ENCODE data around the gene THSD7B. TPM values are rescaled to one million over a fixed set of nuclear protein-coding genes. Genes with fewer than 3 reads are reported as not detected.

The THSD7B gene
- total and polyA plus RNA-seq, 7 donors = 0.03 to 0.67 (median 0.13) TPM; not detected in 1

- Histone ChIP-seq H3K36me3 (ENCODE audit: insufficient read depth in 1 of 2, low read depth in 1 of 2) (no peaks in the 10 kb centered on the region), H3K4me1 (no peaks in the 10 kb centered on the region), H3K27ac (no peak overlapping the region), H3K27me3 (ENCODE audit: insufficient read depth in 3 of 3, low read length in 2 of 3) (no peaks in the 10 kb centered on the region), H3K9me3 (no peaks in the 10 kb centered on the region), H3K4me3 (no peak overlapping the region)
- WGBS, 3 donors = 58 to 61% (median 60%) methylated on average over 5 of the region's 5 CpGs
- no peak for ATAC-seq
- TF ChIP-seq CTCF (IDR thresholded peaks at IDR 0.05) = no peak
- intact Hi-C loops (cut with DNase I) = no loop called here
- no peak for DNase-seq
These were observed 152.1 kb downstream of the THSD7B start for GRCh38 chr2:136917411-136917881.

GRCh38 chr2:136919682-136920081, 154.3 kb downstream of the THSD7B start:
- H3K4me3 ChIP-seq = no peak overlapping the region
- 87 to 100% (median 97%) methylated on average over 4 of the region's 4 CpGs for WGBS, 3 donors
- ATAC-seq (no peak), DNase-seq (no peak)
- no peaks in the 10 kb centered on the region for H3K36me3 ChIP-seq (ENCODE audit: insufficient read depth in 1 of 2, low read depth in 1 of 2)
- no peak for TF ChIP-seq CTCF (IDR thresholded peaks at IDR 0.05)
- H3K27me3 ChIP-seq (ENCODE audit: insufficient read depth in 3 of 3, low read length in 2 of 3) = no peaks in the 10 kb centered on the region
- intact Hi-C loops (cut with DNase I) = no loop called here
- H3K9me3 ChIP-seq = no peaks in the 10 kb centered on the region
- no peaks in the 10 kb centered on the region for H3K4me1 ChIP-seq
- no peak overlapping the region for H3K27ac ChIP-seq

GRCh38 chr2:136920652-136921333, 155.4 kb downstream of the THSD7B start:
- Histone ChIP-seq H3K4me3 (no peak overlapping the region), H3K9me3 (no peaks in the 10 kb centered on the region), H3K27ac (no peak overlapping the region), H3K36me3 (ENCODE audit: insufficient read depth in 1 of 2, low read depth in 1 of 2) (no peaks in the 10 kb centered on the region), H3K27me3 (ENCODE audit: insufficient read depth in 3 of 3, low read length in 2 of 3) (no peaks in the 10 kb centered on the region), H3K4me1 (no peaks in the 10 kb centered on the region)
- 73 to 82% (median 77%) methylated on average over 9 of the region's 9 CpGs for WGBS, 3 donors
- no peak for TF ChIP-seq CTCF (IDR thresholded peaks at IDR 0.05)
- ATAC-seq (no peak), DNase-seq (no peak)
- intact Hi-C loops (cut with DNase I) = no loop called here

- no peaks in the 10 kb centered on the region for H3K4me1 ChIP-seq
- ATAC-seq = no peak
- H3K9me3 ChIP-seq = no peaks in the 10 kb centered on the region
- no peak overlapping the region for H3K4me3 ChIP-seq
- H3K27ac ChIP-seq = no peak overlapping the region
- intact Hi-C loops (cut with DNase I) = no loop called here
- no peaks in the 10 kb centered on the region for H3K36me3 ChIP-seq (ENCODE audit: insufficient read depth in 1 of 2, low read depth in 1 of 2)
- TF ChIP-seq CTCF (IDR thresholded peaks at IDR 0.05) = no peak
- no peak for DNase-seq
- no peaks in the 10 kb centered on the region for H3K27me3 ChIP-seq (ENCODE audit: insufficient read depth in 3 of 3, low read length in 2 of 3)
- WGBS, 3 donors = 28 to 64% (median 50%) methylated on average over 3 of the region's 3 CpGs
These were observed 161.8 kb downstream of the THSD7B start for GRCh38 chr2:136927156-136927555.

- Histone ChIP-seq H3K27ac (no peak overlapping the region), H3K4me3 (no peak overlapping the region), H3K36me3 (ENCODE audit: insufficient read depth in 1 of 2, low read depth in 1 of 2) (no peaks in the 10 kb centered on the region), H3K9me3 (no peaks in the 10 kb centered on the region), H3K27me3 (ENCODE audit: insufficient read depth in 3 of 3, low read length in 2 of 3) (no peaks in the 10 kb centered on the region), H3K4me1 (no peaks in the 10 kb centered on the region)
- TF ChIP-seq CTCF (IDR thresholded peaks at IDR 0.05) = no peak
- 45 to 61% (median 55%) methylated on average over 2 of the region's 2 CpGs for WGBS, 3 donors
- ATAC-seq (no peak), DNase-seq (no peak)
- intact Hi-C loops (cut with DNase I) = no loop called here
These were observed 164.2 kb downstream of the THSD7B start for GRCh38 chr2:136929531-136929930.
